ENCODE measurements around the gene HNRNPF.
"Not testable (repeated sequence)": the region's sequence is repeated elsewhere in the genome, so short reads cannot be mapped to it uniquely, and the experiment has no call there.

HNRNPF gene

GRCh38 chr10:43408710-43409384 is at the start of gene HNRNPF:
Gene HNRNPF (minus strand): TSS chr10:43409186. CDS start chr10:43387884, 21,302 bp downstream.
- no peak for TF ChIP-seq CTCF (IDR thresholded peaks at IDR 0.05; ENCODE audit: insufficient read depth, low read length, missing control alignments)
- ChIA-PET POLR2A (interaction anchor here (0.8 to 1.8 kb wide), 4 partner anchors 11 to 45 kb away, joined by 3 to 8 read pairs (median 4); no protein-coding TSS in a partner anchor), CTCF (no interaction called here)
- H3K4me3 ChIP-seq (ENCODE audit: low read depth, low read length): peak within 1 kb of the TSS; percentile 83
- DNase-seq (ENCODE audit: low read depth, low spot score): peak; percentile 67

GRCh38 chr10:43458227-43458626 is 49.2 kb upstream of the HNRNPF start:
- no peak for DNase-seq (ENCODE audit: low read depth, low spot score)
- POLR2A ChIA-PET: no interaction called here
- H3K4me3 ChIP-seq (ENCODE audit: low read depth, low read length): no peak overlapping the region
- CTCF ChIA-PET: interaction anchor here (1.0 to 1.1 kb wide), 3 partner anchors 14 to 158 kb away, joined by 3 read pairs; no protein-coding TSS in a partner anchor
- TF ChIP-seq CTCF (IDR thresholded peaks at IDR 0.05; ENCODE audit: insufficient read depth, low read length, missing control alignments): no peak

- H3K4me3 ChIP-seq (ENCODE audit: low read depth, low read length); DNase-seq (ENCODE audit: low read depth, low spot score); POLR2A ChIA-PET: not testable (repeated sequence)
- CTCF ChIA-PET: interaction anchor here (0.6 kb wide), 1 partner anchor 1279 kb away, joined by 5 read pairs; no protein-coding TSS in a partner anchor
Measured at GRCh38 chr10:43456561-43456960, 47.6 kb upstream of the HNRNPF start.

- ChIA-PET CTCF (interaction anchor here (0.7 kb wide), 1 partner anchor 17 kb away, joined by 3 read pairs; no protein-coding TSS in a partner anchor), POLR2A (interaction anchor here (0.6 to 0.9 kb wide), 2 partner anchors 45 to 70 kb away, joined by 3 to 4 read pairs; partner anchors contain the start of gene HNRNPF)
- not testable (repeated sequence) for DNase-seq (ENCODE audit: low read depth, low spot score); H3K4me3 ChIP-seq (ENCODE audit: low read depth, low read length)
Measured at GRCh38 chr10:43454025-43454424, 45.0 kb upstream of the HNRNPF start.

- H3K4me3 ChIP-seq (ENCODE audit: low read depth, low read length): no peak overlapping the region
- ChIA-PET CTCF (interaction anchor here (0.7 kb wide), 1 partner anchor 17 kb away, joined by 3 read pairs; no protein-coding TSS in a partner anchor), POLR2A (interaction anchor here (0.9 kb wide), 1 partner anchor 44 kb away, joined by 4 read pairs; the partner anchor contains the start of gene HNRNPF)
- TF ChIP-seq CTCF (IDR thresholded peaks at IDR 0.05; ENCODE audit: insufficient read depth, low read length, missing control alignments): no peak
- no peak for DNase-seq (ENCODE audit: low read depth, low spot score)
Measured at GRCh38 chr10:43453266-43453831, 44.4 kb upstream of the HNRNPF start.

- TF ChIP-seq CTCF (IDR thresholded peaks at IDR 0.05; ENCODE audit: insufficient read depth, low read length, missing control alignments): no peak
- DNase-seq (ENCODE audit: low read depth, low spot score): no peak
- no peak overlapping the region for H3K4me3 ChIP-seq (ENCODE audit: low read depth, low read length)
- POLR2A ChIA-PET: no interaction called here
- CTCF ChIA-PET: interaction anchor here (0.8 kb wide), 1 partner anchor 104 kb away, joined by 3 read pairs; no protein-coding TSS in a partner anchor
Measured at GRCh38 chr10:43452356-43452914, 43.4 kb upstream of the HNRNPF start.

- POLR2A ChIA-PET: no interaction called here
- no peak for TF ChIP-seq CTCF (IDR thresholded peaks at IDR 0.05; ENCODE audit: insufficient read depth, low read length, missing control alignments)
- H3K4me3 ChIP-seq (ENCODE audit: low read depth, low read length): no peak overlapping the region
- CTCF ChIA-PET: interaction anchor here (0.8 to 2.5 kb wide), 3 partner anchors 14 to 157 kb away, joined by 3 to 12 read pairs (median 3); no protein-coding TSS in a partner anchor
- no peak for DNase-seq (ENCODE audit: low read depth, low spot score)
Measured at GRCh38 chr10:43448742-43449141, 39.8 kb upstream of the HNRNPF start.

GRCh38 chr10:43446219-43447017 is 37.4 kb upstream of the HNRNPF start:
- H3K4me3 ChIP-seq (ENCODE audit: low read depth, low read length); DNase-seq (ENCODE audit: low read depth, low spot score); POLR2A ChIA-PET; CTCF ChIA-PET: not testable (repeated sequence)
